Neural progenitor cell (in vitro differentiated cells): Measurements from ENCODE around the gene SIN3B. TPM values are rescaled to one million over a fixed set of nuclear protein-coding genes. Genes with fewer than 3 reads are reported as not detected.

ENCODE experiments used
- DNase-seq: peaks from one replicate; pipeline ENCODE4 v3.0.0-alpha.2; 2016; ENCODE audit warnings: low spot score
- H2AFZ ChIP-seq: fragments of 200-600 bp; sonication (generic); replicated peaks from 2 replicates; pipeline ENCODE4 v1.6.1; 2016; ENCODE audit warnings: antibody characterized with exemption
- H3F3A ChIP-seq: fragments of 200-600 bp; sonication (generic); 2 replicates; pipeline ENCODE4 v1.6.1; 2016; ENCODE audit warnings: antibody characterized with exemption, low read depth
- H3K27ac ChIP-seq: fragments of 200-600 bp; sonication (generic); 2 replicates; pipeline ENCODE4 v1.5.1; 2016; ENCODE audit warnings: mild to moderate bottlenecking
- H3K27me3 ChIP-seq: fragments of 200-600 bp; sonication (generic); 2 replicates; pipeline ENCODE4 v1.6.1; 2016; ENCODE audit warnings: mild to moderate bottlenecking, moderate library complexity
- H3K36me3 ChIP-seq: fragments of 200-600 bp; sonication (generic); 2 replicates; pipeline ENCODE4 v1.5.1; 2016
- H3K4me1 ChIP-seq: fragments of 200-600 bp; sonication (generic); 2 replicates; pipeline ENCODE4 v1.6.1; 2016; ENCODE audit warnings: mixed run types
- H3K4me2 ChIP-seq: fragments of 200-600 bp; sonication (generic); 2 replicates; pipeline ENCODE4 v1.6.1; 2016
- H3K4me3 ChIP-seq: fragments of 200-600 bp; sonication (generic); 2 replicates; pipeline ENCODE4 v1.5.1; 2016
- H3K79me2 ChIP-seq: fragments of 200-600 bp; sonication (generic); 2 replicates; pipeline ENCODE4 v1.6.1; 2016; ENCODE audit warnings: low read depth
- H3K9ac ChIP-seq: fragments of 200-600 bp; sonication (generic); 2 replicates; pipeline ENCODE4 v1.6.1; 2016
- H3K9me3 ChIP-seq: fragments of 200-600 bp; sonication (generic); 2 replicates; pipeline ENCODE4 v1.5.1; 2016; ENCODE audit warnings: low read depth
- H4K20me1 ChIP-seq: fragments of 200-600 bp; sonication (generic); 2 replicates; pipeline ENCODE4 v1.6.1; 2016; ENCODE audit warnings: low read depth
- H3K27ac Mint-ChIP-seq: 3 replicates; pipeline ENCODE4 v1.8.0; 2021; ENCODE audit warnings: mixed read lengths
- H3K27me3 Mint-ChIP-seq: 2 replicates; pipeline ENCODE4 v1.8.0; 2022; ENCODE audit warnings: low read depth, mild to moderate bottlenecking, inconsistent platforms, moderate library complexity, mixed read lengths; ENCODE audit not compliant: insufficient read depth
- H3K36me3 Mint-ChIP-seq: 3 replicates; pipeline ENCODE4 v1.8.0; 2021; ENCODE audit warnings: mixed read lengths
- H3K4me1 Mint-ChIP-seq: 3 replicates; pipeline ENCODE4 v1.8.0; 2021; ENCODE audit warnings: mixed read lengths
- H3K4me3 Mint-ChIP-seq: 3 replicates; pipeline ENCODE4 v1.8.0; 2021; ENCODE audit warnings: mild to moderate bottlenecking, moderate library complexity, mixed read lengths
- H3K9me3 Mint-ChIP-seq: 3 replicates; pipeline ENCODE4 v1.8.0; 2020; ENCODE audit warnings: mixed read lengths
- CTCF ChIP-seq: fragments of 200-600 bp; sonication (generic); IDR thresholded peaks from 2 replicates; pipeline ENCODE4 v1.5.1; 2017; ENCODE audit warnings: antibody characterized with exemption, mild to moderate bottlenecking
- EZH2 ChIP-seq: fragments of 200-600 bp; sonication (generic); IDR thresholded peaks from 2 replicates; pipeline ENCODE4 v1.6.1; 2017; ENCODE audit warnings: antibody characterized with exemption, mild to moderate bottlenecking, moderate library complexity
- EZH2phosphoT487 ChIP-seq: fragments of 200-600 bp; sonication (generic); IDR thresholded peaks from 2 replicates; pipeline ENCODE4 v1.6.1; 2017; ENCODE audit warnings: antibody characterized with exemption
- total RNA-seq: library from RNA; depleted of rRNA; stranded (reverse); fragments of >200 nt; gene quantifications from 2 replicates; pipeline ENCODE4 v1.2.3, GENCODE V29; 2015; ENCODE audit warnings: low replicate concordance

SIN3B gene
- total RNA-seq, 1 donor from 2014 or later: 21.2 TPM

DNA sequence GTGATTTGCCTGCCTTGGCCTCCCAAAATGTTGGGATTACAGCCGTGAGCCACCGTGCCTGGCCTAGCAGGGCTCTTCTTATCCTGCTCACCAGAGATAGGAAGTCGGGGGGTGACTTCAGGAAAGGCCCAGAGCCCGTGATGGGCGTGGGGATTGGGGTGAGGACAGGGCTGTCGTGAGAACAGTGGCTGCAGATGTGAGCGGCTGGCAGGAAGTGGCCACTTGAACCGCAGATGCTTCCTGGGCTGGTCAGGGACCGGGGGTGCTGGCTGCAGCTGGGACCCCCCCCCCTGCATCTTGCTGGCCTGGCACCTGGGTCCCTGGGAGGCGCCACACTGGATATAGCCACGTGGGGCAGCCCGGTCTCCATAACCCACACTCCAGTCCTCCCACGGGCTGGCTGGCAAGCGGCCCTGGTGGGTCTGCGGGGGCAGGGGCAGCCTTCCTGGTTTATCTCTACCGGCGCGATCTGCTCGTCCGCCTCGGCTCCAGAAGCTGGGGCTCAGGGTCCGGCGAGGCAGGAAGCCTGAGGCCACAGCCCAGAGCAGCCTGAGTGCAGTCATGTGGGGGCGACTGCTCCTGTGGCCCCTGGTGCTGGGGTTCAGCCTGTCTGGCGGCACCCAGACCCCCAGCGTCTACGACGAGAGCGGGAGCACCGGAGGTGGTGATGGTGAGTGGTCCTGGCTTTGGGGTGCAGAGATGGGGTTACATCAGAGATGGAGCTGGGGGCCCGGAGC lies 59.6 kb downstream of the SIN3B start, which contains the start of gene F2RL3:
F2RL3 (plus strand) TSS at position 371 of the 737 bp plus-strand sequence; CDS start at position 562, 191 bp downstream.
- H3F3A ChIP-seq: no peaks in the 10 kb centered on the region
- no peaks in the 10 kb centered on the region for H3K79me2 ChIP-seq
- Mint-ChIP-seq H3K27ac (peak within 1 kb of the TSS; percentile 42), H3K27me3 (peaks cover 5% of the 10 kb centered on the region), H3K4me1 (peaks cover 8% of the 10 kb centered on the region), H3K9me3 (peaks cover 3% of the 10 kb centered on the region), H3K36me3 (no peaks in the 10 kb centered on the region), H3K4me3 (no peak within 1 kb of the TSS)
- no peak within 1 kb of the TSS for H3K27ac ChIP-seq
- no peaks in the 10 kb centered on the region for H4K20me1 ChIP-seq
- no peaks in the 10 kb centered on the region for H3K9me3 ChIP-seq
- TF ChIP-seq CTCF (no peak), EZH2phosphoT487 (no peak), EZH2 (no peak)
- no peak within 1 kb of the TSS for H3K4me2 ChIP-seq
- H3K27me3 ChIP-seq: no peaks in the 10 kb centered on the region
- no peak within 1 kb of the TSS for H3K4me3 ChIP-seq
- no peak within 1 kb of the TSS for H3K9ac ChIP-seq
- no peaks in the 10 kb centered on the region for H3K4me1 ChIP-seq
- no peak for DNase-seq
- H2AFZ ChIP-seq: no peak within 1 kb of the TSS
- no peaks in the 10 kb centered on the region for H3K36me3 ChIP-seq

- H3K36me3 Mint-ChIP-seq: no peaks in the 10 kb centered on the region
- H3K4me3 Mint-ChIP-seq: no peak overlapping the region
- no peak overlapping the region for H3K27ac ChIP-seq
- DNase-seq: no peak
- no peak overlapping the region for H3K4me2 ChIP-seq
- H4K20me1 ChIP-seq: no peaks in the 10 kb centered on the region
- H3K27me3 Mint-ChIP-seq: peaks cover 5% of the 10 kb centered on the region
- H3K27me3 ChIP-seq: no peaks in the 10 kb centered on the region
- TF ChIP-seq EZH2 (no peak), EZH2phosphoT487 (no peak), CTCF (no peak)
- no peaks in the 10 kb centered on the region for H3K79me2 ChIP-seq
- no peaks in the 10 kb centered on the region for H3F3A ChIP-seq
- no peak overlapping the region for H3K27ac Mint-ChIP-seq
- no peaks in the 10 kb centered on the region for H3K4me1 ChIP-seq
- peaks cover 8% of the 10 kb centered on the region for H3K4me1 Mint-ChIP-seq
- H3K9ac ChIP-seq: no peak overlapping the region
- no peak overlapping the region for H2AFZ ChIP-seq
- peaks cover 3% of the 10 kb centered on the region for H3K9me3 Mint-ChIP-seq
- no peaks in the 10 kb centered on the region for H3K36me3 ChIP-seq
- no peak overlapping the region for H3K4me3 ChIP-seq
- no peaks in the 10 kb centered on the region for H3K9me3 ChIP-seq
Measured at GRCh38 chr19:16889366-16889882, 60.2 kb downstream of the SIN3B start.

- H3K79me2 ChIP-seq: no peaks in the 10 kb centered on the region
- H3K27ac Mint-ChIP-seq: no peak overlapping the region
- no peak for DNase-seq
- peaks cover 8% of the 10 kb centered on the region for H3K4me1 Mint-ChIP-seq
- H2AFZ ChIP-seq: no peak overlapping the region
- no peak overlapping the region for H3K4me2 ChIP-seq
- no peaks in the 10 kb centered on the region for H3K27me3 ChIP-seq
- H4K20me1 ChIP-seq: no peaks in the 10 kb centered on the region
- no peaks in the 10 kb centered on the region for H3K36me3 Mint-ChIP-seq
- no peaks in the 10 kb centered on the region for H3F3A ChIP-seq
- no peaks in the 10 kb centered on the region for H3K9me3 ChIP-seq
- TF ChIP-seq CTCF (no peak), EZH2 (no peak), EZH2phosphoT487 (no peak)
- H3K9ac ChIP-seq: no peak overlapping the region
- no peaks in the 10 kb centered on the region for H3K4me1 ChIP-seq
- H3K36me3 ChIP-seq: no peaks in the 10 kb centered on the region
- no peak overlapping the region for H3K4me3 ChIP-seq
- H3K27ac ChIP-seq: no peak overlapping the region
- H3K27me3 Mint-ChIP-seq: peaks cover 5% of the 10 kb centered on the region
- H3K9me3 Mint-ChIP-seq: peaks cover 3% of the 10 kb centered on the region
- H3K4me3 Mint-ChIP-seq: peak overlapping the region; percentile 33
Measured at GRCh38 chr19:16889883-16890460, 60.8 kb downstream of the SIN3B start.
